ENCODE data around the gene PHETA2. TPM values are rescaled to one million over a fixed set of nuclear protein-coding genes. Genes with fewer than 3 reads are reported as not detected.

Gene PHETA2
- total and polyA plus RNA-seq, 2 of the 13 experiments (the other 11 are each of a cell fraction or from before 2014, with no cell fraction given) = 0.07 TPM; not detected in 1

GRCh38 chr22:42078469-42079318, 4.6 kb downstream of the PHETA2 start (continued):
- TF ChIP-seq, protein P1, sequence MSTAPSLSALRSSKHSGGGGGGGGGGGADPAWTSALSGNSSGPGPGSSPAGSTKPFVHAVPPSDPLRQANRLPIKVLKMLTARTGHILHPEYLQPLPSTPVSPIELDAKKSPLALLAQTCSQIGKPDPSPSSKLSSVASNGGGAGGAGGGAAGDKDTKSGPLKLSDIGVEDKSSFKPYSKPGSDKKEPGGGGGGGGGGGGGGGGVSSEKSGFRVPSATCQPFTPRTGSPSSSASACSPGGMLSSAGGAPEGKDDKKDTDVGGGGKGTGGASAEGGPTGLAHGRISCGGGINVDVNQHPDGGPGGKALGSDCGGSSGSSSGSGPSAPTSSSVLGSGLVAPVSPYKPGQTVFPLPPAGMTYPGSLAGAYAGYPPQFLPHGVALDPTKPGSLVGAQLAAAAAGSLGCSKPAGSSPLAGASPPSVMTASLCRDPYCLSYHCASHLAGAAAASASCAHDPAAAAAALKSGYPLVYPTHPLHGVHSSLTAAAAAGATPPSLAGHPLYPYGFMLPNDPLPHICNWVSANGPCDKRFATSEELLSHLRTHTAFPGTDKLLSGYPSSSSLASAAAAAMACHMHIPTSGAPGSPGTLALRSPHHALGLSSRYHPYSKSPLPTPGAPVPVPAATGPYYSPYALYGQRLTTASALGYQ (CRISPR knock-in tag; IDR thresholded peaks at IDR 0.05) = no peak
- TF ChIP-seq ZMAT3 (CRISPR knock-in tag; conservative IDR thresholded peaks at IDR 0.05) (peak; percentile 27; the same call in 1 of the 2 replicates), ETV5 (CRISPR knock-in tag; IDR thresholded peaks at IDR 0.05; ENCODE audit: borderline replicate concordance) (peak; percentile 12; the same call in 1 of the 2 replicates), ZNF878 (CRISPR knock-in tag; IDR thresholded peaks at IDR 0.05) (0 out of 2 replicates have a peak, but pooled peaks have one; percentile 20), CCDC6 (CRISPR knock-in tag; IDR thresholded peaks at IDR 0.05) (0 out of 2 replicates have a peak, but pooled peaks have one; percentile 17), GABPA (IDR thresholded peaks at IDR 0.05; ENCODE audit: low read depth, low read length) (no peak), GABPA (CRISPR knock-in tag; IDR thresholded peaks at IDR 0.05; ENCODE audit: low read depth) (peak; percentile 70), ZNF724P (CRISPR knock-in tag; IDR thresholded peaks at IDR 0.05; ENCODE audit: borderline replicate concordance) (no peak), SRSF1 (optimal IDR thresholded peaks at IDR 0.05; ENCODE audit: low read depth, low read length) (peak; percentile 13), BRD4 (CRISPR knock-in tag; IDR thresholded peaks at IDR 0.05) (peak; percentile 5; the same call in 1 of the 2 replicates), HOXA3 (CRISPR knock-in tag; IDR thresholded peaks at IDR 0.05) (peak; percentile 37; the same call in 1 of the 2 replicates), MEF2D (CRISPR knock-in tag; IDR thresholded peaks at IDR 0.05) (0 out of 2 replicates have a peak, but pooled peaks have one; percentile 49), GABPB1 (CRISPR knock-in tag; IDR thresholded peaks at IDR 0.05) (peak; percentile 56; the same call in 1 of the 2 replicates), ZBTB21 (CRISPR knock-in tag; IDR thresholded peaks at IDR 0.05) (peak; percentile 91), SKI (IDR thresholded peaks at IDR 0.05; ENCODE audit: partially characterized antibody) (no peak), CREM (IDR thresholded peaks at IDR 0.05) (peak; percentile 33; the same call in 1 of the 2 replicates), CREM (CRISPR knock-in tag; IDR thresholded peaks at IDR 0.05) (no peak)
- TF ChIP-seq, protein P2, sequence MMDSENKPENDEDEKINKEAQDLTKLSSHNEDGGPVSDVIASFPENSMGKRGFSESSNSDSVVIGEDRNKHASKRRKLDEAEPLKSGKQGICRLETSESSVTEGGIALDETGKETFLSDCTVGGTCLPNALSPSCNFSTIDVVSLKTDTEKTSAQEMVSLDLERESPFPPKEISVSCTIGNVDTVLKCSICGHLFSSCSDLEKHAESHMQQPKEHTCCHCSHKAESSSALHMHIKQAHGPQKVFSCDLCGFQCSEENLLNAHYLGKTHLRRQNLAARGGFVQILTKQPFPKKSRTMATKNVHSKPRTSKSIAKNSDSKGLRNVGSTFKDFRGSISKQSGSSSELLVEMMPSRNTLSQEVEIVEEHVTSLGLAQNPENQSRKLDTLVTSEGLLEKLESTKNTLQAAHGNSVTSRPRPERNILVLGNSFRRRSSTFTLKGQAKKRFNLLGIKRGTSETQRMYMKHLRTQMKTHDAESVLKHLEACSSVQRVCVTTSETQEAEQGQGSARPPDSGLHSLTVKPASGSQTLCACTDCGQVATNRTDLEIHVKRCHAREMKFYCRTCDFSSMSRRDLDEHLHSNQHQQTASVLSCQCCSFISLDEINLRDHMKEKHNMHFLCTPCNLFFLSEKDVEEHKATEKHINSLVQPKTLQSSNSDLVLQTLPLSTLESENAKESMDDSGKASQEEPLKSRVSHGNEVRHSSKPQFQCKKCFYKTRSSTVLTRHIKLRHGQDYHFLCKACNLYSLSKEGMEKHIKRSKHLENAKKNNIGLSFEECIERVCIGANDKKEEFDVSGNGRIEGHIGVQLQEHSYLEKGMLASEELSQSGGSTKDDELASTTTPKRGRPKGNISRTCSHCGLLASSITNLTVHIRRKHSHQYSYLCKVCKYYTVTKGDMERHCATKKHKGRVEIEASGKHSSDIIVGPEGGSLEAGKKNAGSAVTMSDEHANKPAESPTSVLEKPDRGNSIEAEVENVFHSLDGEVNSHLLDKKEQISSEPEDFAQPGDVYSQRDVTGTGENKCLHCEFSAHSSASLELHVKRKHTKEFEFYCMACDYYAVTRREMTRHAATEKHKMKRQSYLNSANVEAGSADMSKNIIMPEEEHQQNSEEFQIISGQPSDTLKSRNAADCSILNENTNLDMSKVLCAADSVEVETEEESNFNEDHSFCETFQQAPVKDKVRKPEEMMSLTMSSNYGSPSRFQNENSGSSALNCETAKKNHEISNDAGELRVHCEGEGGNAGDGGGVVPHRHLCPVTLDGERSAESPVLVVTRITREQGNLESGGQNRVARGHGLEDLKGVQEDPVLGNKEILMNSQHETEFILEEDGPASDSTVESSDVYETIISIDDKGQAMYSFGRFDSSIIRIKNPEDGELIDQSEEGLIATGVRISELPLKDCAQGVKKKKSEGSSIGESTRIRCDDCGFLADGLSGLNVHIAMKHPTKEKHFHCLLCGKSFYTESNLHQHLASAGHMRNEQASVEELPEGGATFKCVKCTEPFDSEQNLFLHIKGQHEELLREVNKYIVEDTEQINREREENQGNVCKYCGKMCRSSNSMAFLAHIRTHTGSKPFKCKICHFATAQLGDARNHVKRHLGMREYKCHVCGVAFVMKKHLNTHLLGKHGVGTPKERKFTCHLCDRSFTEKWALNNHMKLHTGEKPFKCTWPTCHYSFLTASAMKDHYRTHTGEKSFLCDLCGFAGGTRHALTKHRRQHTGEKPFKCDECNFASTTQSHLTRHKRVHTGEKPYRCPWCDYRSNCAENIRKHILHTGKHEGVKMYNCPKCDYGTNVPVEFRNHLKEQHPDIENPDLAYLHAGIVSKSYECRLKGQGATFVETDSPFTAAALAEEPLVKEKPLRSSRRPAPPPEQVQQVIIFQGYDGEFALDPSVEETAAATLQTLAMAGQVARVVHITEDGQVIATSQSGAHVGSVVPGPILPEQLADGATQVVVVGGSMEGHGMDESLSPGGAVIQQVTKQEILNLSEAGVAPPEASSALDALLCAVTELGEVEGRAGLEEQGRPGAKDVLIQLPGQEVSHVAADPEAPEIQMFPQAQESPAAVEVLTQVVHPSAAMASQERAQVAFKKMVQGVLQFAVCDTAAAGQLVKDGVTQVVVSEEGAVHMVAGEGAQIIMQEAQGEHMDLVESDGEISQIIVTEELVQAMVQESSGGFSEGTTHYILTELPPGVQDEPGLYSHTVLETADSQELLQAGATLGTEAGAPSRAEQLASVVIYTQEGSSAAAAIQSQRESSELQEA (CRISPR knock-in tag; IDR thresholded peaks at IDR 0.05; ENCODE audit: not compliant biosample characterization) = peak; percentile 1
